NCI-H146 treated with DMSO at 0.1 percent for 48 hours (cell line): ENCODE measurements around the gene TRPT1.

Experiments used
- DNase-seq: peaks from one replicate; lab custom pipeline; 2025; ENCODE audit not compliant: unreplicated experiment; lab: John Stamatoyannopoulos, UW

Gene TRPT1

DNA sequence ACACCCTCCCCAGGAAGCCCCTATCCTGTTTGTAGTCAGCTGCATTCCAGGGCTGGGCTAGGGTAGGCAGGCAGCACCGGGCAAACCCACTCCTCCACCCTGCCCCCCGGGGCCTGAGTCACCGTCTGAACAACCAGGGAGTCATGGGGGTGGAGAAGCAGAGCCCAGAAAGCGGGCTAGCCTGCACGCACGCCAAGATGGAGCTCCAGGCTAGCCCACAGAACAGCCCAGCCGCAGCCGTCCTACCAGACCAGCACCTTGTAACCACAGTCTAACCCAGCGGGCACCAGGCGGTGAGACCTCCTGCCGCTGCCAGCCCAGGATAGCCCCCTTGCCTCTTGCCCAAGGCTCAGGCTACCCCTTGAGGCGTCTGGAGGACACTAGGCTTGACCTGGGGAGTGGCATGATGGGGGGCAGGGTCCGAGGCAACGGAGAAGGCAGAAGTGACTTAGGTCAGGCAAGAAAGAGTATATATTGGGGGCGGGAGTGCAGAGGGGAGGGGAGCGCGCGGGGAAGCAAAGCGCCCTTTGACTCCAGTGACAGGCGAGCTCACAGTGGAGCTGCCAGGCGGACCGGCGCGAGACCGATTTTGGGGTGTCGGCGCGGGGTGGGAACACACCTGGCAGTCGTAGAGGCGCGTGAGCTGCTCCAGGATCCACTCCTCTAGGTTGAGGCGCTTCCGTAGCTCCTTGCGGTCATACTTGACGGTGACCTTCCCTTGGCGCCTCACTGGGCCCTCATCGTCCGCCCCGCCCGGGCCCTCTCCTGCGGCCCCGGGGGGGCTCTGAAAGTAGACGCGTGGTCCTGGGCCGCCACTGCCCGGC is 20.0 kb upstream of the TRPT1 start:
- DNase-seq, result no peak

DNA sequence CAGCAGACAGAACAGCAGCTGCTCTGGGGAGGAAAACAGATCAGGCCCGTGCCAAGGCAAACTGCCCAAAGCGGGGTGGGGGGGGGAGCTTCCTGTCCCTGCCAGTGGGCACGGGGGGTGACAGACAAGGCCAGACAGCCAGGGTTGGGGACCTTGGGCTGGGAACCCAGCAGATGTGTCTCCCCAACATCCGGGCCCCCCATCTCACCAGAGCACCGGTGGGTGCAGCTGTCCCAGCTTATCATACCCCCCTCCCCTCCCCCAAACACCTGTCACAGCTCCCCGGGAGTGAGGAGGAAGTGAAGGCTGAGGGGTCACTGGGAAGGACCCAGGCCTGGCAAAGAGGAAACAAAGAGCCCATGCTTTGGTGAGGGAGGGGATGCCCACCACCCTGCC is 19.4 kb upstream of the TRPT1 start:
- no peak for DNase-seq

DNA sequence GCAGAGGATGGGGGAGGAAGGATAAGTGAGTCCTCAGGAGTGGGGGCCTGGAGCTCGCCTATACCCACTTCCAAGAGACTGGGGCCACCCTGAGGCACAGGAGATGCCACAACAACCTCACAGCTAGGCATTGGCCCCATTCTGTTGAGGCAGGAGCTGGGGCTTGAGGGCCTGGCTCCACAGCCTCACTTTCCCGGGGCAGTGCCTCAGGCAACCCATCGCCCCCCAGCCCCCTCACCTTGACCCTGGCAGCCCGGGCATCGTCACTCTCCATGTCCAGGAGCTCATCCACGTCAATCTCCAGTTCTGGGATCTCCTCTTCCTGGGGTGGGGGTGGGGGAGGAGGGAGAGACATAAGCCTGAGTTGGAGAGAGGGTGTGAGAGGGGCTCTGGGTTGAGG is 19.0 kb upstream of the TRPT1 start:
- DNase-seq, result no peak

DNA sequence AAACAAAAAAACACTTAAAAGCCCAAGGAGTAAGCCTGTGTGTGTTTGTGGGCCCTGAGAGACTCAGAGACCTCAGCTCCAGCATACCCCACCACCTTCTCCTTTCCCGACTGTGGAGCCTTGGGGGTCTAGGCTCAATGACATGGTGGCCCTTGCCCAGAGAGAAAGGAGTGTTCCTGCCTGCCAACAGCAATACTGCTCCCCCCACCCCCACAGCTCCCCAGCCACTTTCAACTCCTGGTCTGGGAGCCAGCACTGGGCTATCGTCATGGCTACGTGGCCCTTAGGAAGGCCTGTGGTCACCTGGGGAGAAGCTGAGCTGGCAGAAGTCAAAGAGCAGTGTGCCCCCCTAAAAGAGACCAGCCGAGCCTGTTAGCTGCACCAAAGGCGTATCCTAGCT is 18.1 kb upstream of the TRPT1 start:
- DNase-seq, result no peak

DNA sequence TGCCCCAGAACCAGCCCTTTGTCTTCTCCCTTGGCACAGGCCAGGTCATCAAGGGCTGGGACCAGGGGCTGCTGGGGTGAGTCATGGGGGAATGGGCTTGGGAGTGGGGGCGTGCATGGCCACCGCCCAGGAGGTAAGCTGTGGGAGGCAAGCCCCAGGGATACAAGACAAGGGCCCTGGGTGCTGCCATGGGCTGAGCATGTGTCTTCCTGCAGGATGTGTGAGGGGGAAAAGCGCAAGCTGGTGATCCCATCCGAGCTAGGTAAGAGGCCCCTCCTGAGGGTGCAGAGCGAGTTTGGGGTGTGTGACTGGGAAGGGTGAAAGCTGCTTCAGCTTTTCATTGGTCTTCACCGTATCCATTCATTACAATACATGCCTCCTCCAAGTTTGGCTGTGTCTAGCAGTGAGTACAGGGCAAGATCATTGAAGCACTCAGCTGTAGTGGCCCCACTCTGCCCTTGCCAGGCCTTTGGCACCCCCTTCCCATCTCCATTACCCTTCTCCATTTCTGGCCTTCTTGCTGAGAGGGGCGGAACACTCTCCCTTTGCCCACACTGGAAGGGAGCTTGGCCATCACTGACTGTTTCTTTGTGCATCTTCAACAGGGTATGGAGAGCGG is 17.4 kb upstream of the TRPT1 start:
- no peak for DNase-seq

DNA sequence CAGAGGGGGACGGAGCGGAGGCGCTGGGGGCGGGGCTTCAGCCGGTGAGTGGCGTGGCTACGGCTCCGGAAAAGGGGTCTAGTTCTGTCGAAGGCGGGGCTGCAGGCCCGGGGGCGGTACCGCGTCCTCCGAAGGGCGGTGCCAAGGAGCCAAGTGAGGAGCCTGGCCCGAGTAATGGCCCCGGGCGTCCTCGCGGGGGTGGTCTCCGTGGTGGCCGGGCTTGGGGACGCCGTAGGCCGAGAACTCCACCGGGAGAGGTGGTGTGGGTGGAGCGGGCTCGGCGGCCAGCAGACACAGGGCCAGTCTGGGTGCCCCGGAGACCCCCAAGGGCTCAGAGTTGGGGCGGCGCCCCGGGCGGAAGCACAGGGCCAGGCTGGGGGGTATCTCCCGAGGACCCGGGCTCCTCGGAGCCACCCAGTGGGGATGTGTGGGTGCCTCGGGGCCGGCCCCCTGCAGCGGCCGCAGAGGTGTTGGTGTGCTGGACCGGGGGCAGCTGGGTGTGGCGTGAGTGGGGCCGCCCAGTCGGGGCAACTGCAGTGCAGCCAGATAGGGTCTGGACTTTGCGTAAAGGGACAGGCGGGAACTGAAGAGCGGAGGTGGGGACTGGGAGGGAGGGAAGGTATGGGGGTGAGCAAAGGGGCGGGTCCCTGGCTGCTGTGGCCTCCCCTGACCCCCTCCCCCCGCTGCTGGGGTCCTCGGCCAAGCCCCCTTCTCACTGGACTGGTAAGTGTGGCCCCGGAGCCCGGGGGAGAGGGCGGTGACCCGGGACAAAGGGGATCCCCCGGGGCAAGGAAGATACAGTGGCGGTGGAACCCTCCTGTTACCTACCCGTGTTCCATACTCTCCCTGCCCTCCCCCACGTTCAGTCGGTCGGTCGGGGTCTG is 15.7 kb upstream of the TRPT1 start:
- peak; percentile 97 for DNase-seq

DNA sequence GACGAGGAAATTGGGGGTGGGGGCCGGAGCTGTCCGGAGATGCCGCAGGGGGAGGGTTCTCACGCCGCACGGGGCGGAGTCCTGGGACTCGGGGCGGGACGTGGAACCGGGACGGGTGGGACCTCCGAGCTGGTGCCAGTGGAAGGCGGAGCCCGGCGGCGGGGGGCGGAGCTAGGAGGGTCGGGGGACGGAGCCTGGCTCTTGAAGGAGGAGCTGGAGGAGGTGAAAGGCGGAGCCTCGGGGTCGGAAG is 15.2 kb upstream of the TRPT1 start:
- DNase-seq, result no peak

DNA sequence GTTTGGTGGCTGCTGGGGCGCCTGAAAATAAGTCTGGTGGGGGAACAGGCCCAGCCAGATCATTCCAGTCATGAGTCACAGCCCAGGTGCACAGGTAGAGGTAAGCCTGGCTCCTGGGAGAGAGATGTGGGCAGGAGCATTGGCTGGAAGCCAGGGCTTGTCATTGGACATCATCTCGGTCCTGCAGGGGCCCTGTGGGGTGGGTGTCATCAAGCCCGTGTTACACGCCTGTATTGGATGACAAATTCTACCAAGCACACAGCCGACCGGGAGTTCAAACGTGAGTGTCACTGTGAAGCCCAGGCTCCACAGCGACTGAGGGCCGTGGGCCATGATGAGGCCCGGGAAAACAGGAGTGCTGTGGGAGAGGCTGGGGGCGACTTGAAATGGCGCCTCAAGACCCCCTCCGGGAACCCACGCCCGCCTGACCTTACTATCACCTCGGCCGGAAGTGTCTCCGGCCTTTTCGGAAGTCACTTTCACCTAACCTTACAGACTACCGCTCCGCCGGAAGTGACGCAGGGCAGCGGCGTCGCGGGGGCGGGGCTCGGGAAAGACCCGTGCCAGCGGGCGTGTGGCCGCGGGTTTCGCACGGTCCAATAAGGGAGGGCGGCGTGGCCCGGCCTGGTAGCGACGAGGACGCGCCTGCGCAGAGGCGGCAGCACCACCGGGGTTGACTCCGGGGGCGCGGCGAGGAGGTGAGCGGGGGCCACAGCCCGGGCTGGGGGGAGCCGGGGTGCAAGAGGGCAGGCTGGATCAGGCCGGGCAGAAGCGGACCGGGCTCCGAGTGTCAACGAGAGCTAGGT is 14.7 kb upstream of the TRPT1 start, which contains the start of gene FKBP2:
FKBP2 (plus strand) TSS at position 661 of the 806 bp plus-strand sequence. CDS start 1,293 bp downstream, outside the sequence.
- DNase-seq, result peak; percentile 83

DNA sequence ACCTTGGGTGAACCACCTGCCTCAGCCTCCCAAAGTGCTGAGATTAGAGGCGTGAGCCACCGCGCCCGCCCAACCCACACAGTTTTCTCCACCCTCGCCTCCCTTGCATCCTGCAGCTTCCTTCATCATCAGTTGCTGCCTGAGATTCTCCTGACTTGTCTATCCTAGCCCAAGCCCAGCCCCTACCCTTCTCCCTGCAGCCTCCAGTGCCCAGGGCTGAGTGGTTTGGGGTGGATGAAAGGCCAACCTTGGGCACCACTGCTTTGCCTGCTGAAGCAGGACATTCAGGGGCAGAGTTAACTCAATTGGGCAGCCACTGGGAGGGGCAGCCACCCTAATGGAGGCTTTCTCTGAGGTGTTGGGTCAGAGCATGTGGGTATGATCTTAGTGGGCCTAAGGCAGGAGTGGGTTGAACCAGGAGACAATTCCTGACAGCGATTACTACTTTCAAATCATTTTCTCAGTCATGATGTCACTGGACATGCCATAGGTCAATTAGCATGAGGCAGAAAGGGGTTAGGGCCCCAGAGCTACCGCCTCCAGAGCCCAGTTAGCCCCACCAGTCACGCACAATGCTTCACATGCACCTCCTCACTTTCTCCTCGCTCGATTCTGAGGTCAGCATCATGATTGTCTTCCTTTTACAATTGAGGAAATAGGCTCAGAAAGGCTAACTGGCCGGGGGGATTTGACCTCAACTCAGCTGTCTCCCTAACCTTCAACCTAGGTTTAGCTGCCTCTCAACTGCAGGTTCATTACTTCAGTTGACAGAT is 13.9 kb upstream of the TRPT1 start:
- no peak for DNase-seq

DNA sequence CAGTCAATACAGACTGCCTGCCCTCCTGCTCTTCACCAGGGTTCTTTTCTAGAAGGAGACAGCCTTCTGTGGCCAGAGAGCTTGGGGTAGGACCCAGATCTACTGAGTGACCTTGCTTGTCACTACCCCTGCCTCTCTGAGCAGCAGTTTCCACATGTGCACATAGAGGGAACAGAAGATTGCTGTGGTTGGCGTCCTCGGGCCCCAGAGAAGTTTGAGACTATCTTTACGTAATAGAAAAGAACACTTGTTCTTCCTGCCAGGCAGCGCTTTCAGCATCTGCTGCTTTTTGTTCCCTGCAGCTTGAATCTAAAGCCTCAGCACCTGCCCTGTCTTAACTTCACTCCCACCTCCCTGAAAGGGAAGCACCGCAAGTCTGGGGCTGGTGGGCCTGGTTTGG is 13.0 kb upstream of the TRPT1 start:
- DNase-seq, result no peak

DNA sequence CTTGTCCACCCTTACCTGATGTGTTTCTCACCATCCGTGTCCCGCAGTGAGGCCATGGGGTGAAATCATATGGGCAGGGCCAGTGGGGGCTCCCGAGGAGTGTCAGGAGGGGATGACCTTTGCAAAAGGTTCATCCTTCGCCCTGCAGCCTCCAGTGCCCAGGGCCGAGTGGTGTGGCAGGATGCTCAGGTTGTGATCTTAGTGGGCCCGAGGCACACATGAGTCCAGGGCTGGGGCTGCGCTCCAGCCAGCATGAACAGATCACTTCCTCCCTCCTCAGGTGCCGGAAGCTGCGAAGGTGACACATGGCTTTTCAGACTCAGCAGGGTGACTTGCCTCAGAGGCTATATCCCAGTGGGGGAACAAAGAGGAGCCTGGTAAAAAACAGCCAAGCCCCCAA is 12.1 kb upstream of the TRPT1 start:
- DNase-seq, result peak; percentile 13

DNA sequence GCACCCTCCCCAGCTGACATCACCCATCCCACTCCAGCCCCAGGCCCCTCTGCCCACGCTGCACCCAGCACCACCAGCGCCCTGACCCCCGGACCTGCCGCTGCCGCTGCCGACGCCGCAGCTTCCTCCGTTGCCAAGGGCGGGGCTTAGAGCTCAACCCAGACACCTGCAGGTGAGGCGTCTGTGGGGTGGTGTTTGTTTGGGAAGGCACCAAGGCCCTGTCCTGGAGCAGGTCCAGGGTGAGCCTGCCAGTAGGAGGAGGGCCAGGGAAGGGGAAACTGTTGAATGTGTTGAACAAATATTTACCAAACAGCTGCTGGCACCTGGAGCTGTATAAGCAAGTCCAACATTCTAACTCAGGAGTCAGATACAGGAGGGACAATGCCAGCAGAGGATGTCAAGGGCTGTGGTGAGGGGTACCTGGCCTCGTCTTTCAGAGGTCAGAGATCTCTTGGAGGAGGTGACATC is 11.5 kb upstream of the TRPT1 start:
- DNase-seq, result peak; percentile 89

DNA sequence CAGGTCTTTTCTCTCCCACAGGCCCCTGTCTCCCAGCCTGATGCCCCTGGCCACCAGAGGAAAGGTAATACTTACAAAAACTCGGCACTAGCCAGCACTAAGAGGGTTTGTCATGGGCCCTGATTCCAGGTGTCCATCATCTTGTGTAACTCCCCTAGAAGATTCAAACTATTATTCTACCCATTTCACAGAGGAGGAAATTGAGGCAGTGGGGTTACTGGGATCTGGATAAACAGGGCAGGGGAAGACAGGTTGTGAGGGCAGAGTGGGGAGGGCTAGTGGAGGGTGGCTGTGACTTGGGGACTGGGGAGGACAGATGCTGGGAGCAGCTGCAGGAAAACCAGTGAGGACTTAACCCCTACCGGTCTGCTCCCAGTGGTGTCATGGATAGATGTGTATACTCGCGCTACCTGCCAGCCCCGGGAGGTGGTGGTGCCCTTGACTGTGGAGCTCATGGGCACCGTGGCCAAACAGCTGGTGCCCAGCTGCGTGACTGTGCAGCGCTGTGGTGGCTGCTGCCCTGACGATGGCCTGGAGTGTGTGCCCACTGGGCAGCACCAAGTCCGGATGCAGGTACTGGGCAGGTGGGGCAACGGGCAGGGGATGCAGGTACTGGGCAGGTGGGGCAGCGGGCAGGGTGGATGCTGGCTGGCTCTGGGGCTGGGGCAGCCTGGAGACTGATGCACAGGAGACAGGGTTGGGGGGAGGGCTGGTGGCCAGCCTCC is 9.6 kb upstream of the TRPT1 start:
- no peak for DNase-seq

DNA sequence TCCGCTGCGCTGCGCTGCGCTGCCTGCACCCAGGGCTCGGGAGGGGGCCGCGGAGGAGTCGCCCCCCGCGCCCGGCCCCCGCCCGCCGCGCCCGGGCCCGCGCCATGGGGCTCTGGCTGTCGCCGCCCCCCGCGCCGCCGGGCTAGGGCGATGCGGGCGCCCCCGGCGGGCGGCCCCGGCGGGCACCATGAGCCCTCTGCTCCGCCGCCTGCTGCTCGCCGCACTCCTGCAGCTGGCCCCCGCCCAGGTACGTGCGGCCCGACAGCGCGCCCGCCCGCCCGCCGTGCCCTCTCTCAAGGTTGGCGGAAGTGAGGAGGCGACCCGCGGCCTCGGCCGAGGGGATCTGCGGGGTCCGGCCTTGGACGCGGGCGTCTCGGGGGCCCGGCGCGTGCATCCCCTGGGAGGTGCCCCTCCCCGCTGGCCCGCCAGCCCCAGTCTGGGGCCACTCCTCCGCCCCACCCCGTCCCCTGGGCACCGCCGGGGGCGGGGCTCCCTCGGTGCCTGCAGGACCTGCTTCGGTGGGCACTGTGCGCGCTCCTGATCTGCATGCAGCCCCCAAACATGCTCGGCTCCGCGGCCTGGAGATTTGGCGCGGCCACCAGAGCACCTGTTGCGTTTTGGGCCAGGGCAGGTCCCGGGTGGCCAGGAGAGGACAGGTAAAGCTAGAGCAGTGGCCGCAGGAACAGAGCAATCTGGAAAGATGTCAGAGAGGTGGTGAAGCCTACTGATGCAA is 8.8 kb upstream of the TRPT1 start:
- no peak for DNase-seq

DNA sequence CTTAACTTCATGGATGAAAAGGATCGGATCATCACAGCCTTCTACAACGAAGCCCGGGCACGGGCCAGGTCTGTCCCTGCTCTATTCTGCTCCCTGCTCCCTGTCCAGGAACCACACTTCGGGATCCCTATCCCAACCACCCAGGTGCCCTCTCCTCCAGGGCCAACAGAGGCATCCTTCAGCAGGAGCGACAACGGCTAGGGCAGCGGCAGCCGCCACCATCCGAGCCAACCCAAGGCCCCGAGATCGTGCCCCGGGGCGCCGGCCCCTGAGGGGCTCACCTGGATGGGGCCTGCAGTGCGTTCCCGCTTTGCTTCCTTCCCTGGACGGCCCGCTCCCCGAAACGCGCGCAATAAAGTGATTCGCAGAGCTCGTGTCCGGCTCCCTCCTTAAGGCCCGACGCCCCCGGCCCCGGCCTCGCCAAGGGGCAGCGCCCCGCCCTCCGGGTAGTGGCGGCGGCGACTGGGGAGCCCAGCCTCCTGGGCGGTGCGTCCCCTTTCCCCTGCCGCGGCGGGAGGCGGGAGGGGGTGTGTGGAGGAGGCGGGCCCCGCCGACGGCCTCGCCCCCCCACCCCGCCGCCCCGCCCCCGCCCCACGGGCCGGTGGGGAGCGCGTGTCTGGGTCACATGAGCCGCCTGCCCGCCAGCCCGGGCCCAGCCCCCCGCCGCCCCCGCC is 8.1 kb upstream of the TRPT1 start, which contains the start of gene VEGFB:
VEGFB (plus strand) TSS at position 672 of the 674 bp plus-strand sequence. CDS start 250 bp downstream, outside the sequence.
- peak; percentile 46 for DNase-seq

DNA sequence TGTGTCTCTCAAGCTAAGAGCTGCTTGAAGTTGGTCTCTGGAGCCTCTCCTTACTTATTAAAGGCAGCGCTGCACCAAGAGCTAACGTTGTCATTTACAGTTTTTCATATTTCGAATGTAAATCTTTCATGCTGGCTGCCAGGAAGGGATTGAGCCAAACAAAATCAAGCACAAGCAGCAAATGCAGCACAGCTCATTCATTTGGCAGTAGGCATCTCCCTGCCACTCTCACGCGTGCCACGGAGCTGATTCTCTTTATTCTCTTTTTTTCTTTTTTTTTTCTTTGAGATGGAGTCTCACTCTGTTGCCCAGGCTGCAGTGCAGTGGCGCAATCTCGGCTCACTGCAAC is 7.0 kb upstream of the TRPT1 start:
- DNase-seq, result no peak

DNA sequence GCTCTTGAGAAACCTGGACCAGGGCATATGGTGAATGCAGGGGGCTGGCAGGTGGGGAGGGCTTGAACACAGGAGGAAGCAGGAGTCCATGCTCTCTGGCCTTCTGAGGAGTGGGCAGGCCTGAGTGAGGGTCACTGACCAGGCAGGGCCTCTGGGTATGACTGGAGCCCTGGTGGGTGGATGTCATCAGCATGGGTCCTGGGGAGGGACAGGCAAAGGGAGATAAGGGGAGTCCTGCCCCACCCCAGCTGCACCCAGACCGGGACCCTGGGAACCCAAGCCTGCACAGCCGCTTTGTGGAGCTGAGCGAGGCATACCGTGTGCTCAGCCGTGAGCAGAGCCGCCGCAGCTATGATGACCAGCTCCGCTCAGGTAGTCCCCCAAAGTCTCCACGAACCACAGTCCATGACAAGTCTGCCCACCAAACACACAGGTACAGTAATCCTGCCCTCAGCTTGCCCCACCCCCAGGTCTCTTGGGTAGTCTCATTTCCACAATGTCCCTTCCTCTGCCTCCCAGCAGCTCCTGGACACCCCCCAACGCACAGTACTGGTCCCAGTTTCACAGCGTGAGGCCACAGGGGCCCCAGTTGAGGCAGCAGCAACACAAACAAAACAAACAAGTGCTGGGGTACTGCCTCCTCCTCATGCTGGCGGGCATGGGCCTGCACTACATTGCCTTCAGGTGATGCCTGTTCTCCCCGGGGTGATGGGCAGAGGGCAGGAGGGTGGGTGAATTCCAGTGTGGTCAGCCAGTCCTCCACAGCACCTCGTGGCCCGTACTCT is 6.4 kb upstream of the TRPT1 start:
- no peak for DNase-seq

DNA sequence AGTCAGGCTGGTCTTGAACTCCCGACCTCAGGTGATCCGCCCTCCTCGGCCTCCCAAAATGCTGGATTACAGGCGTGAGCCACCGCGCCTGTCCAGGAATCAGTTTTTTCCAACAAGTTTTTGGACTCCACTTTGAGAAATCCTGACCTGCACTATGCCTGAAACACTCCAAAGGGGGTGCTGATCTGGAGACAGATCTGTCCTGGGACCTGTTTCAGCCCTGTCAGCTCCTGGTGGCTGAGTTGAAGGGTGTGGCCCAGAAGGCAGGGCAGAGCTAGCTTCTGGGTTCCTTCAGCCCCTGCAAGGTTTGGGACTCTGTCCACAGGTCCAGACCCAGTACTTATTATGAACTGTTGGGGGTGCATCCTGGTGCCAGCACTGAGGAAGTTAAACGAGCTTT is 5.6 kb upstream of the TRPT1 start:
- no peak for DNase-seq
